LoVo (cell line): ENCODE data around the gene BICDL2.

Source experiments
- DNase-seq: peaks from one replicate; pipeline ENCODE4 v3.0.0-alpha.2; 2016; ENCODE audit warnings: low spot score

Gene BICDL2

GRCh38 chr16:3023669-3024478 is 12.9 kb downstream of the BICDL2 start, which contains the start of the genes HCFC1R1 and THOC6:
TSS of gene HCFC1R1 (minus strand) at chr16:3023942. CDS start at chr16:3023941, 1 bp downstream.
TSS of gene THOC6 (plus strand) at chr16:3024035. CDS start at chr16:3024327, 292 bp downstream.
- peak; percentile 98 for DNase-seq

- peak; percentile 57 for DNase-seq
Observed at GRCh38 chr16:3023415-3023668, 13.4 kb downstream of the BICDL2 start.

GRCh38 chr16:3022684-3023414 is 13.9 kb downstream of the BICDL2 start:
- DNase-seq = no peak

GRCh38 chr16:3022208-3022683 is 14.5 kb downstream of the BICDL2 start:
- peak; percentile 94 for DNase-seq

- DNase-seq = peak; percentile 82
Observed at GRCh38 chr16:3021449-3022207, 15.1 kb downstream of the BICDL2 start.

- peak; percentile 89 for DNase-seq
Observed at GRCh38 chr16:3020604-3021448, 15.9 kb downstream of the BICDL2 start.

- peak; percentile 89 for DNase-seq
Observed at GRCh38 chr16:3020247-3020603, 16.5 kb downstream of the BICDL2 start, which contains the start of gene TNFRSF12A. TSS of gene TNFRSF12A (plus strand) at chr16:3020368. CDS start at chr16:3020398, 30 bp downstream.

GRCh38 chr16:3019594-3020246 is 17.0 kb downstream of the BICDL2 start:
- no peak for DNase-seq

GRCh38 chr16:3017794-3018506 is 18.8 kb downstream of the BICDL2 start, which contains the start of gene CLDN6:
TSS of gene CLDN6 (minus strand) at chr16:3018183. CDS start at chr16:3016021, 2,162 bp downstream.
- no peak for DNase-seq

GRCh38 chr16:3017344-3017743 is 19.4 kb downstream of the BICDL2 start:
- DNase-seq = no peak

- no peak for DNase-seq
Observed at GRCh38 chr16:3015865-3016521, 20.8 kb downstream of the BICDL2 start.

- no peak for DNase-seq
Observed at GRCh38 chr16:3014971-3015370, 21.8 kb downstream of the BICDL2 start.

- no peak for DNase-seq
Observed at GRCh38 chr16:3013998-3014690, 22.6 kb downstream of the BICDL2 start.

GRCh38 chr16:3013491-3013951 is 23.2 kb downstream of the BICDL2 start:
- no peak for DNase-seq

- no peak for DNase-seq
Observed at GRCh38 chr16:3012828-3013420, 23.8 kb downstream of the BICDL2 start, which contains the start of gene CLDN9. TSS of gene CLDN9 (plus strand) at chr16:3012923. CDS start at chr16:3013363, 440 bp downstream.

- no peak for DNase-seq
Observed at GRCh38 chr16:3012246-3012645, 24.5 kb downstream of the BICDL2 start.

- DNase-seq = no peak
Observed at GRCh38 chr16:3010510-3010909, 26.2 kb downstream of the BICDL2 start.
